HG03354 (cell line): ENCODE results near the gene FARS2.

Experiments used
- ATAC-seq: cut with Tn5 transposase; IDR thresholded peaks from one replicate; pipeline ENCODE4 v1.9.1; 2021; ENCODE audit warnings: mild to moderate bottlenecking; ENCODE audit not compliant: unreplicated experiment, poor library complexity, severe bottlenecking

FARS2 gene

GRCh38 chr6:5260661-5261544 lies at the start of gene FARS2, which contains the start of gene LYRM4:
Gene FARS2 (plus strand): TSS chr6:5261513.
Gene LYRM4 (minus strand): TSS chr6:5260950. CDS start chr6:5260733, 217 bp downstream.
- peak; percentile 80 for ATAC-seq

GRCh38 chr6:5213836-5214235 lies 47.5 kb upstream of the FARS2 start:
- no peak for ATAC-seq

GRCh38 chr6:5214570-5215052 lies 46.7 kb upstream of the FARS2 start:
- no peak for ATAC-seq

GRCh38 chr6:5215159-5215558 lies 46.2 kb upstream of the FARS2 start:
- ATAC-seq, result no peak

- ATAC-seq, result no peak
Measured at GRCh38 chr6:5215799-5216198, 45.5 kb upstream of the FARS2 start.

- ATAC-seq, result no peak
Measured at GRCh38 chr6:5217356-5217755, 44.0 kb upstream of the FARS2 start.

GRCh38 chr6:5219011-5219691 lies 42.2 kb upstream of the FARS2 start:
- ATAC-seq, result no peak

GRCh38 chr6:5220443-5220842 lies 40.9 kb upstream of the FARS2 start:
- ATAC-seq, result no peak

GRCh38 chr6:5223309-5223708 lies 38.0 kb upstream of the FARS2 start:
- no peak for ATAC-seq

- ATAC-seq, result no peak
Measured at GRCh38 chr6:5229356-5229755, 32.0 kb upstream of the FARS2 start.

GRCh38 chr6:5230081-5230480 lies 31.2 kb upstream of the FARS2 start:
- ATAC-seq, result no peak

- no peak for ATAC-seq
Measured at GRCh38 chr6:5231289-5231688, 30.0 kb upstream of the FARS2 start.

GRCh38 chr6:5234874-5235273 lies 26.4 kb upstream of the FARS2 start:
- ATAC-seq, result no peak

- ATAC-seq, result no peak
Measured at GRCh38 chr6:5235830-5236229, 25.5 kb upstream of the FARS2 start.

GRCh38 chr6:5237805-5238204 lies 23.5 kb upstream of the FARS2 start:
- no peak for ATAC-seq

GRCh38 chr6:5238336-5238735 lies 23.0 kb upstream of the FARS2 start:
- ATAC-seq, result no peak

- no peak for ATAC-seq
Measured at GRCh38 chr6:5241252-5241651, 20.1 kb upstream of the FARS2 start.

GRCh38 chr6:5243069-5243468 lies 18.2 kb upstream of the FARS2 start:
- ATAC-seq, result no peak

- ATAC-seq, result no peak
Measured at GRCh38 chr6:5246141-5247097, 14.9 kb upstream of the FARS2 start.

GRCh38 chr6:5247201-5247600 lies 14.1 kb upstream of the FARS2 start:
- ATAC-seq, result no peak
